ENCODE measurements around the gene TOR1AIP2.
A peak's percentile ranks its signal among the peaks of the same experiment; 100 is the strongest.

The TOR1AIP2 gene

DNA sequence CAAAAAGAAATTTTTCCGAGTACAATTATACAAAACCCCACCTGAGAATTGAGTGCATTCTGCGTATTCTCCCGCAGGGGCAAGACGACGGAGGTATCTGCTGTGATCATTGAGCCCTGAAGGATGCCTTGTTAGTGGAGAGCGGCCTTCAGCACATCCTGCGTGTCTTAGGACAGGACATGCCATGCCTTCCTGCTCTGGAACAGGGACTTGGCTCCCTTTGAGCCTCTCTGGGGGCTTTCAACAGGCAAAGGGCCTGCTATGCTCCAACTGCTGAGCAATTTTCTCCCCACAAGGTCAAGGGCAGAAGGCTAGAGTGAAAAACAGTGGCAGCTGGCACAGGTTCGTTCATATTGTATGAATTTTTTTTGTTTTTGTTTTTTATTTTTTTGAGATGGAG, 52.4 kb downstream of the TOR1AIP2 start:
- DNase-seq (ENCODE audit: low read depth), result no peak

DNA sequence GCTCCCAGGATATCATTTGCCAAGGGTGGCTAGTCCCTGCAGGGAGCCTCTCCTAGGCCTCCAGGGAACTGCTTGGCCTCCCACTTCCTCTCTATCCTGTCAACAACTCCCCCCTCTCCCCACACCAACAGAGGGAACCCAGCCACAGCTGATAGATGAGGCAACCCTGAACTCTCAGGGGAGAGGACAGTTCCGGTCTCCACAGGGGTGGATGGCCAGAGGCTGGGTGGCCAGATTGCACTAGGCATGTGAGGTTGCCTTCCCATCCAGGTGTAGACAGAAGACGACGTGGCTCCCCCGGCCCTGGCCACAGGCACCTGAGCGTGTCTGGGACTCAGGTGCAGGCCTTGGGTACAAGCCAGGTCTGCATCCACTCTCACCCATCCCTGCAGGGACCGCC, 53.3 kb downstream of the TOR1AIP2 start:
- no peak for DNase-seq (ENCODE audit: low read depth)

DNA sequence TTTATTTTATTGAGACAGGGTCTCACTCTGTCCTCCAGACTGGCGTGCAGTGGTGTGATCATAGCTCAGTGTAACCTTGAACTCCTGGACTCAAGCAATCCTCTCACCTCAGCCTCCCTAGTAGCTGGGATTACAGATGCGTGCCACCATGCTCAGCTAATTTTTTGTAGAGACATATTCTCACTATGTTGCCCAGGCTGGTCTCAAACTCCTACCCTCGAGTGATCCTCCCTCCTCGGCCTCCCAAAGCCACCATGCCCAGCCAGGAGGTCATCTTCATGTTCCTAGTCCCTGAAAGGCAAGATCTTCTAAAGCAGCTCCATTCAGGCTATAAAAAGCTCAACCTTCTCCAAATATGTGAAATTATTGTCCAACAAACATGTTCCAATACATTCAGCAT, 53.9 kb downstream of the TOR1AIP2 start:
- DNase-seq (ENCODE audit: low read depth), result no peak

DNA sequence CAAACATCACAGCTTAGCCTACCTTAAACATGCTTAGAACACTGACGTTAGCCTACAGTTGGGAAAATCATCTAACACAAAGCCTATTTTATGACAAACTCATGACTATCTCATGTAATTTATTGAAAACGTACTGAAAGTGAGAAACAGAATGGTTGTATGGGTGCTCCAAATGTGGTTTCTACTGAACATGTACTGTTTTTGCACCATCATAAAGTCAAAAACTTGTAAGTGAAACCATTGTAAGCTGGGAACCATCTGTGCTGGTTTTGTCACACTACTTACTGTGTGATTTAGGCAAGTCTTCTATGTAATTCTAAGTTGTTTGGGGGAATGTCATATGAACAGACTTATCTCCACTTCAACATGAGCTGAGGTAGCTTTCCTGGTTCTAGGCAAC, 55.5 kb downstream of the TOR1AIP2 start:
- no peak for DNase-seq (ENCODE audit: low read depth)

DNA sequence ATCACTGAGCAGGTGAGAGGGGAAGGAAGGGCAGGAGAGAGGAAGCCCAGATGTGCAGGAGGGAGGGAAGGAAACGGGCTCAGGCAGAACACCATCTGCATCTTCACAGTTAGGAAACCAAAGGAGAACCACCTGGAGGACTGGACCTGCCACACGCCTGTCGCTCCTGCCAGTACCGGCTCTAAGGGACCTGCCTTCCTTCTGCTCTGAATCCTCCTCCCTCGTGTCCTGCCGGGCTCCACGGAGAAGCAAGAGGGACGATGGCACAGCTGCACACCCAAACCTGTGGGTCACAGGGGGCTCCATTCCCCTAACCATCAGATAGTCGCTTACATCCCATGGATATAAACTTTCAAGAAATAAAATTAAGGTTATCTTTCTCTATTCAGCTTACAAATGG, 56.1 kb downstream of the TOR1AIP2 start:
- no peak for DNase-seq (ENCODE audit: low read depth)

DNA sequence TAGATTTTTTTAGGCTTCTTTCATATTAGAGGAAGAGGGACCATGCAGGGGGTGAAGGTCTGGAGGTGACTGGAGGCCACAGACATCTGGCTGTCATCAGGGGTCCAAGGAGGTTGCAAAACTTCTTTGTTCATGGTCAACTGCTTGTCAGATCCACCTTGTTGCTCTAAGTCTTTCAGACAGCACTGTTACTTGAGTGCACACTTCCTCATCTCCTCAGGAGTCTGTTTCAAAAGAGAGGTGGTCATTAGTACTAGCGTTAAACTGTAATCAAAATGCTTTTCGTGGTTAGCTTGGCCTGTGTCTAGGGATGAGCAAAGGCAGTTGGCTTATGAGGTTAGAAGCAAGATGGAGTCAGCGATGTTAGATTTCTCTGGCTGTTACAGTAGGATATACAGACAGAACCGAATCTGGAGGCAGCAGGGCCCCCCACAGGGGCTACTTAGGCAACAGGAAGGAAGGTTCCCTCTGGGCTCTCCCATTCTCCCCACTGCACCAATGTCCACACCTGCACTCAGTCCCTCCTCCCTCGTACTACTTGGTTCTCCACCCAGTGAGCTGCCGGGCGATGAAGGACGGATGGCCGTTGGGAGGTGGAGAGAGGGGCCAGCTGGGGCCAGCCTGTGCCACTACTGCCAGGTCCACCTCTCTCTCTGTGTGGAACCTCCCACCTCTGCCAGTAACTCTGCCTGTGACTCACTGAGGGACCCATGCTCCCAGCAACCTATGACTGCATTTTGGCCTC, 57.2 kb downstream of the TOR1AIP2 start:
- DNase-seq (ENCODE audit: low read depth), result no peak

DNA sequence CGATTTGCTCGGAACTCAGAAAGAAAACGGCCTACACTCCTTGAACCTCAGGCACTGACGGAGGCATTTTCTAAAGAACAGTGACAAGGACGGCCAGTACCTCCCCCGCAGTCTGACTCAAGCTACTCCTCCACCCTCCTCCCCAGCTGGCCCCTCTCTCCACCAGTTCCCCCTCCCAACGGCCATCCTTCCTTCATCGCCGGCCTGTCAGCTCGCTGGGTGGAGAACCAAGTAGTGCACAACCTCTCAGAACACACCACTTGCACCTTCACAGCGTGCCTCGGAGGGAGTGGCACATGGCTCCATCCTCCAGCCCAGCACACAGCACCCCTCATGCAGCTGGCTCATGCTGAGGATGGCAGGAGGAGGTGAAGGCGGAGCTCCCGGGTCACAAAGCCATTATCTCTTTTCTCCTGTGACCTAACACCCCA, 58.8 kb downstream of the TOR1AIP2 start:
- no peak for DNase-seq (ENCODE audit: low read depth)

DNA sequence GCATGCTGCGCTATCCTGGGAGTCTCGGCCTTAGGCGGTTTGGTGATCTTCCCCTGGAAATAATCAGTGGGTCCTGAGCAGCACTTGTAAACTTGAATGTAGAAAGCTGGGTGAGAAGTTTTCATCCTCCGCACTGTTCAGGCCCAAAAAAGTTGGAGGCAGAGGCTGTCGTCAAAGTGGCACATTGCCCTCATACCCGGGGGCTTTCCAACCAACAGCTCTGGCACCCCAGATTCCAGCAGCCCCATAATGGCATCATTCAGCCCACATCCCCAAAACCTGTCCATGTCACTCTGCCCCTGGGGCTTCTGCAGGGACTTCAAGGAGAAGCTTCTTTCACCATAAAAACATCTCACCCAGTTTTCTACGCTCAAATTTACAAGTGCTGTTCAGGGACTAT, 59.3 kb downstream of the TOR1AIP2 start:
- DNase-seq (ENCODE audit: low read depth), result no peak

DNA sequence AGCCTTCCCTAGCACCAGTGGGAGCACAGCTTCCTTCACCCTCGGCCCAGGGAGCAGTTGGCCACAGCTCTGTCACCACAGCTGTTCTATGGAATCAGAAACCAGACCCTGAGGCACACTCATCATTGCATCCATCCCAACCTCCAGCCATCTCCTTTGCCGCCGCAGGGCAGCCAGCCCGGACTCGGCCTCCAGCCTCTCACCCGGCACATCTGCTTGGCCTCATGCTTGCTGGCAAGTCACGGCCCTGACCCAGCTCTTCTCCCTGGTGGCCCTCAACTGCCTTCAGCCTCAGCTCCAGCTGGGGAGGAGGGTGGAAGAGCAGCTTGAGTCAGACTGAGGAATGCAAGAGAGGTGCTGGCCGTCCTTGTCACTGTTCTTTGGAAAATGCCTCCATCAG, 59.8 kb downstream of the TOR1AIP2 start:
- DNase-seq (ENCODE audit: low read depth), result no peak

DNA sequence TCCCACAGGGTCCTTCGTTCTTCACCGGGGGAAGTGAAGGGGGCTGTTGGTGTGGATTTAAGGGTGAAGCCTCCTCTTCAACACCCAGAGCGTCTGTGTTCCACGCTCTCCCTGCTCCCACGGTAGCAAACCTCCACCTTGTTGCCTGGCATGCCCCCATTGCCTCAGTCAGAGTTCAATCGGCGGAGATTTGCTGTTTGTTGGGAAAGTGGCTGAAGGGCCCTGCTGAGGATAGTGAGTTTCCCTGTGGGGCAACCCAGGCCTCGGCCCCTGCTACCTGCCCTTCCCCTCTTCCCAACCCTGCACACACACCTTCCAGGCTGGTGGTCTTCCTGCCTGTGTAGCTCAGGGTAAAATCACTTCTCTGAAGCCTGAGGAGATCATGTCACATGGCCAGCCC, 60.5 kb downstream of the TOR1AIP2 start:
- no peak for DNase-seq (ENCODE audit: low read depth)

DNA sequence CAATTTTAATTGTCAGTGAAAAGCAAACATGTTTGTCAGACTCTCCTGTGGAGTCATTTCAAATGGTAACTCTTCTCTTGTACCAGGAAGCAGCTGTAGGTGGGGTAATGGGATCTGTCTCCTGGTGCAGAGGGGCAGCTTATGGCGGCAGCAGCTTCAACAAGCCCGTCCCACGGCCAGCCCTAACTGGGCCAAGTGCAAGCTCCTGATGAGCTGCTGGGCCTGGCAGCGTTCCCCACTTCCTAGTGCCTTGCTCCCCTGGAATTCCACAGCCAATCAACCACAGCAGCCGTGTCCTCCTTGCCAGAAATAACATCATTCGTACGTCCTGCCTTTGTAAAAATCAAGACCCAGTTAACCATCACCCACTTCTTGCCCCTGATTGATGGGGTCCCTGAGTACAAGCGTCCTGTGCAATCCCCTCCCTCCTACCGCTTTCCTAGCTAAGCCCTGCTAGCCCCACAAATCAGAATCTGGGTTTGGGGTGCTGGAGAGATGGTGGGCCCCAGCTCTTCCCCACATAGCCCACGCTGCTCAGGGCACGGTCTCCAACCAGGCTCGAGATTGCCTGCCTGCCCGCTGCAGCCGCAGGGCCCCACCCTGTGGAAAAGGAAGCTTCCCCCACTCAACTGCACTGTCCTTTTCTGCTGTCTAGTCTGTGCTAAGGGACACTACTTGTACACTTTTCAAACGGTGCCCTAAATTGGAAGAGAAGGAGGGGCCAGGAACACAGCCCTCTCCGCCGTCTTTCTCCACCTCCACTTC, 61.2 kb downstream of the TOR1AIP2 start:
- no peak for DNase-seq (ENCODE audit: low read depth)

DNA sequence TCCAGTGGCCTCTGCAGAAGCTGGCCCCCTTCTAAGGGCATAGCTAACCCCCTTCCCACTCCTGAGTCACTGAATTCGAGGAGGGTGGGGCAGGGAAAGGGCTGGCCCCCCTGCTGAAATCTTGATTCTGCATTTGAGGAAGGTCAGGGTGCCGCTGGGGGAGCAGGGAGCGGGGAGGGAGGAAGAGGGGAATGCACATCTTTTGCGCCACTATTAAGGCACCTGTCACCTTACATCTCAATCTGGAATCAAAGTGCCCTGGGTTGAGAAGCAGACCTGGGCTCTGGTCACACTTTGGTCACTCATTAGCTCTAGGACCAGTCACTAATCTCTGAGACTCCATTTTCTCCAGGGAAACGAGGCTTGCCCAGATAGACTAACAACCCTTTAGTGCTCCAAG, 62.0 kb downstream of the TOR1AIP2 start:
- no peak for DNase-seq (ENCODE audit: low read depth)

DNA sequence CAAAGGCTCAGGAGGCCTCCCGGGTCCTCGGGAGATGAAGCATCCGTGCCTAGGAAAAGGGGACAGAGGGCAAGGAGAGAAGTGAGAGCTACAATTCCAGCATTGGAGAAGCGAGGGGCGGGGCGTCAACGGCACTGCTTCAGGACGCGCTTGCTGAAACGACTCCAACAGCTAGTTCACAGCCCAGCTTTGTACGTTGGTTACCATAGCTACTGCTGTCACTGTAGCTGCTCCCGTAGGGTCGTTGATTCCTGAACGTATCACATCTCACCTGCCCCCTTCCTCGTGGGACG, 63.1 kb downstream of the TOR1AIP2 start:
- DNase-seq (ENCODE audit: low read depth), result no peak

DNA sequence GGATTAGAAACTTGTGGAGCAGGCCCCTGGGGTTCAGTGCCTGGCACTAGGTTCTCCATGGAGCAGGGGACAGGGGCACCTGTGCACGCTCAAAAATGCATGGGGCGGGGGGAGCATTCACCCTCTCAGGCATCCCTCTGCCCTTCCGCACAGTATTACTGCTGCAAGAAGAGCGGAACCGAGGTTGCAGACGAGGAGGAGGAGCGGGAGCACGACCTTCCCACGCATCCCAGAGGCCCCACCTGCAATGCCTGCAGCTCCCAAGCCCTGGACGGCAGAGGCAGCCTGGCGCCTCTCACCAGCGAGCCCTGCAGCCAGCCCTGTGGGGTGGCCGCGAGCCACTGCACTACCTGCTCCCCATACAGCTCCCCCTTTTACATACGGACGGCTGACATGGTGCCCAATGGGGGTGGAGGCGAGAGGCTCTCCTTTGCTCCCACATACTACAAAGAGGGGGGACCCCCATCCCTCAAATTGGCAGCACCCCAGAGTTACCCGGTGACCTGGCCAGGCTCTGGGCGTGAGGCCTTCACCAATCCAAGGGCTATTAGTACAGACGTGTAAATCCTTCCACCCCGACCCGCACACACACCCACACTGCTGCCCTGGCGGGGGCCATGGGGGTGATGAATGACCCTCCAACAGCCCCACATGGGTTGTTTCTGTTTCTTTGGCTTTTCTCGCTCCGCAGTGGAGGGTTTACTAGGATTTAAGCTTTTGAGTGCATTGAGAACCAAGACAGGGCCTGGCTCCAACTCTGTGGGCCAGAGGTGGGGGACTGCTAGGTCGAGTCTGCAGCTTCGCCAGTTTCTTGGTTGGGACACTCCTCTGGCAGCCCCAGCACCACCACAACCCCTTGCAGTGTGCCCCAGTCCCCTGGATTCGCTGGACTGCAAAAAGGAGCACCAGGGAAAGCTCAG, 63.7 kb downstream of the TOR1AIP2 start:
- no peak for DNase-seq (ENCODE audit: low read depth)

DNA sequence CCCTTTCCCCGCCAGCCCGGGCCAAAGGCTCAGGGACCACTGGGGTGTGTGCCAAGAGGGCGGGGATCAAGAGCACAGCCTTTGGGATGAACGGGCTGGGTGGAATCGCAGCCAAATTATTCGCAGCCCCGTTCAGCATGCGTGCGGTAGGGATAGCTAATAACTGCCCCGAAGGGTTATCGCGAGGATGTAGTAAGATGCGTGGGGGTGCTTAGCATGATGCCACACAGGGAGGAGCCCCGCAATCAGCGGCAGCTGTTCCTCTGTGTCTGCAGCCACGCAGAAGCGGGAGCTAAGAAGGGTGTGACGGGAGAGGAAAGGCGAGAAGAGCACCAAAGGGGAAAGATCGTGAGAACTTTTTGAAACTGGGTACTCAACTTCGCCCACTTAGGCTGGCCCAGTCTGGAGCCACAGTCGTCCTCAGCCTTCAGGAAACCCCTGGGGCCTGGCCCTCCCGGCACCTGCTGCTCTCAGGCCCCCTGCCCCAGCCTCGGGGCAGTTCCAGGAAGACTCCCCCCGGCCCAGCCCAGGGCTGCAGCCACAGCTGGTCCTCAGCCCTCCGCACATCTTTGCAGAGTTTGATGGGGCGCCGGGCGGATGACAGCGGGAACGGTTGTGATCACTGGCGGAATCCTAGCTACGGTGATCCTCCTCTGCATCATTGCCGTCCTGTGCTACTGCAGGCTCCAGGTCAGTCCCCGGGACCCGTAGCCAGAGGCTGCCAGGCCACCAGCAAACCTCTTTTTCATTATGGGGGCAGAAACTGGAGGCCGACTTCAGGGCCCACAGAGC, 64.9 kb downstream of the TOR1AIP2 start:
- no peak for DNase-seq (ENCODE audit: low read depth)

DNA sequence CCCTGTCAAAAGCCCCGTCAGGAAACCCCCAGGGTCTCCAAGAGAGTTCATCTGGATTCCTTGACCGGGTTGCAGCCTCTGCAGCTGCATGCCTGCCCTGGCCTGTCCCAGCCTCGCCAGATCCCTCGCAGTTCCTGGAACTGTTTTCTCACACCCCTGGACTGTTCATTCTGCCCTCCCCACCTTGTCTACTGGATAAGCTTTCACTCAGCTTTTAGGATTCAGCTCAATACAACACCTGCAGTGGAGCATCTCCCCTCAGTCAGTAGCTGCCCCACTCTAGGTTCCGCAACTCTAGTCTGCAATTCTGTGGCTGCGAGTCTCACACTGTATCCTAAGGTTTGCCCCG, 67.3 kb downstream of the TOR1AIP2 start:
- DNase-seq (ENCODE audit: low read depth), result no peak

DNA sequence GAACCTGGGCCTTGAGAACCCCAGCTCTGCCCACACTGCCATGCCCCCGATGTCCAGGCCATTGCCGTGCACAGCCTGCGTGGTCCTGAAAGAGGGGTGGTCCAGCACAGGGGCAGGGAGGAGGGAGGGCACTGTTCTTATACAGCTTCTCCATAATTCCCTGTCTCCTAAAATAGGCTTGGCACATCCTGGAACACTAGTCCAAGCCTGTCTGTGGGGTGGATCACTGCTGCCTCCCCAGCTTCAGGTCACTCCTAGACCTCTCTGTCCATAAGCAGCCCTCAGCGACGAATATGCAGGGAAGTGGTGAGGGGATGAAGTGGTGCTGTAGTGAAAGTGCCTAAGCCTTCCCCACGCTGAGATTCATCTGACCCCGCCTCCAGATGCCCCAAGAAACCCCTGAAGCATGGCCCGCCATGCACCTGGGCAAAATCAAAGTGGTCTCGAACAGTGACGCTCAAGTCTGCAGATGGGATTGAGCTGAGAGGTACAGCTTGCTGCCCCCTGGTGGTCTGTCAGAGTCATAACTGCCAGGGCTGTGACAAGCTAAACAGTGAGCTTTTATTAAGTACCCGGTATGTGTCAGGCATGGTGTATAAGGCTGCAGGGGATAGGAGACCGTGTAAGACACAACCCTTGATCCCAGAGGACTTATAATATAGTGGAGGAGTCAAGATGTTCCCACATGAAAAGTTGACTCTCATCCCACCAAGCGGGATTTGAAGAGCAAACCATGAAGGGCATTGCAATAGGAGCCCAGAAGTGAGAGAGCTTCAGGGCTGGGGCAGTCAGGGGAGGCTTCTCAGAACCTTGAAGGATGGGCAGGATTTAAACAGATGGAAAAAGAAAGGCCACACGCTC, 67.9 kb downstream of the TOR1AIP2 start:
- DNase-seq (ENCODE audit: low read depth), result peak; percentile 34

DNA sequence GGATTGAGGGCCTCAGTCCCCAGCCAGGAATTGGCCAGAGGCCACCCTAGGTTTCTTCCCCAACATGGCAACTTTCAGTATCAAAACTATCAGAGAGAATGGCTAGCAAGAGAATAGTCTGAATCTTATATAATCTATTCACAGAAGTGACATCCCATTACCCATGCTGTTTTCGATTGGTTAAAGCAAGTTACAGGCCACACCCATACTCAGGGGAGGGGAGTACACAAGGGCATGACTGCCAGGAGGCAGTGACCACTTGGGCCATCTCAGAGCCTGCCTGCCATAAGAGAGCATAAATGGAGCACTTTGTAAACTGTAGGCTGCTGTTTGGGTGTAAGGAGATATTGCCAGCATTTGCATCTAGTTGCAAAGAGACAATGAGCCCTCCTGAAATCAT, 69.1 kb downstream of the TOR1AIP2 start:
- DNase-seq (ENCODE audit: low read depth), result no peak

DNA sequence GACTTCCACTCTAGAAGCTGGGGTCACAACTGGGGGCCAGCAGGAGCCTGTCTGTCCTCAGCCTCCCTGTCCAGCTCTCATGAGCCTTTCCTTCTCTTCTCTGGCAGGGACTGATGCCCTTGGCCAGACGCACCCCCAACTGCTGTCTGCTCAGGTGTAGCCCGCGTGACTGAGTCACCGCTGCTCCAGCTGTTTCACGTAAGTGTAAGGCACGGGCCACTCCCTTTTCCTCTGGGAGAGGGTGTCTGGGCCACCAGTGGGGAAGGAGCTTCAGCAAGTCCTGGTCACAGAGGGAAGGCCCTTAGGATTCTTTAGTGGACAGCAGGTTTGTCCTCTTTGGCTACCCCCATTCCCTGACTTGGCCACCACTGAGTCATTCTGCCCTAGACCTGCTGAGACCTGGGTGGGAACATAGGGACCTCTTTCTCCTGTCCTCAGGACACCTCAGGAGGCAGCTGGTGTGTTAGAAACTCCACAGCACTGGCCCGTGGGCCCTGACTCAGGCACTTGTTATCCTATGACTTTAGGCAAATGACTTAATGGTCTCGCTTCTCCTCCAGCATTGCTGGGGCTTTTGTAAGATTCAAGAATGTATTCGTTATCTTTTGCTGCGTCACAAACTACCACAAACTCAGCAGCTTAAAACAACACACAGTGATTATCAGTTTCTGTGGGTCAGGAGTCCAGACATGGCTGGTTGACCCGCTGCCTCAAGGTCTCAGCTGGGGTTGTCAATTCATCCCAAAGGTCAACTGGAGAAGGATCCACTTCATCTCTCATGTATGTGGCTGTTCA, 69.7 kb downstream of the TOR1AIP2 start:
- no peak for DNase-seq (ENCODE audit: low read depth)

DNA sequence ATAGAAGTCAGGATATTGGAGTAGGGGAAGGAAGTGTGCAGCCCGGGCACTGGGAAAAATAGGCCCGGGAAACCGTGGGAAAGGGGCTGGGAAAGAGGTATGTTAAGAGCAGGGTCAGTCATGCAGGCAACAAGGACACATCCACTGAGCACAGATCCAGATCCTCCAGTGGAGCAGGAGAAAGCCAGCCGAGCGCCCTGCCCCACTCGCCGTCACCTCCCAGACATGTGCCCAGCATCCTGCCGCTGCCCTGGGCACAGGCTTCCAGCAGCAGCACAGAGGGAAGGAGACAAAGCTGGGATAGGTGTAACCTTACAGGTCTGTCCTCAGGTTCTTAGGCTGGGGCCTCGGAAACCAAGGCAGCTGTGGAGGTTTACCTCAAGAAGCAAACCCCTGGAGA, 70.3 kb downstream of the TOR1AIP2 start:
- DNase-seq (ENCODE audit: low read depth), result no peak

Measured in T-helper 22 cell (primary cell).